Right renal cortex interstitium (tissue), 3 donors: ENCODE data around the gene CELA2B. TPM values are rescaled to one million over a fixed set of nuclear protein-coding genes. Genes with fewer than 3 reads are reported as not detected.

Experiments
- DNase-seq, 3 donors: peaks; one replicate each; pipeline ENCODE4 v3.0.0-alpha.2; 2013; ENCODE audit warnings: low read depth in 3 of 3, low spot score in 2 of 3
- polyA plus RNA-seq, 3 donors: library from polyadenylated mRNA; unstranded; fragments of 120-200 nt; gene quantifications; one replicate each; pipeline ENCODE4 v1.2.1, GENCODE V29; 2013; ENCODE audit not compliant: insufficient read length in 3 of 3

The CELA2B gene
- polyA plus RNA-seq, 3 donors = 0.28 to 0.42 TPM; not detected in 1

GRCh38 chr1:15524021-15524282, 48.0 kb downstream of the CELA2B start, which contains the start of gene CASP9:
Gene CASP9 (minus strand): TSS chr1:15524215. CDS start chr1:15524200, 15 bp downstream.
- no peak for DNase-seq

DNA sequence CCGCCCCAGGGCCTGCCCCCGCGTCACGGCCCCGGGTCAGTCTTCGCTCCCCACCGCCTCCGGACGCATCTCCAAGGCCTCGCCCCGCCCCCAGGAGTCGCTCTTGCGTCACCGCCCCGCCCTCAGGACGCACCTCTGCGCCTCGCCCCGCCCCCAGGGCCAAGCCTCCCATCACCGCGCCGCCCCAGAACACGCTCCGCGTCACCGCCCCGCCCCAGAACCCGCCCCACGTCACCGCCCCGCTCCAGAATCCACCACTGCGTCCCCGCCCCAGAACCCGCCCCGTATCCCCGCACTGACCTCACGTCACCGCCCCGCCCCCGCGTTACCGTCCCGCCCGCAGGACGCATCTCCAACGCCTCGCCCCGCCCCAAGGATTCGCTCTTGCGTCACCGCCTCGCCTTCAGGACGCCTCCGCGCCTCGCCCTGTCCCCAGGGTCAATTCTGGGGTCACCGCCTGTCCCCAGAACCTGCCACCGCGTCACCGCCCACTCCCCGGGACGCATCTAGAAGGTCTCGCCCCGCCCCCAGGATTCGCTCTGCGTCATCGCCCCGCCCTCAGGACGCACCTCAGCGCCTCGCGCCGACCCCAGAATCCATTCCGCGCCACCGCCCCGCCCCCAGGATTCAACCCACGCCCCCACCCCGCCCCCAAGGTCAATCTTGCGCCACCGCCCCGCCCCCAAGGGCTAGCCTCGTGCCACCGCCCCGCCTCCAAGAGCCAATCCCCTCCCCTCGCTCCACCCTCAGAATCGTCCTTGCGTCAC, 48.6 kb downstream of the CELA2B start:
- peak; percentile 88 to 97 (median 95) for DNase-seq

GRCh38 chr1:15525050-15526020, 49.4 kb downstream of the CELA2B start:
- DNase-seq = peak in 1 of 3 donors; percentile 51

GRCh38 chr1:15526021-15526489, 50.2 kb downstream of the CELA2B start:
- no peak for DNase-seq

- DNase-seq = peak; percentile 100
Observed at GRCh38 chr1:15526490-15527339, 50.8 kb downstream of the CELA2B start, which contains the start of gene DNAJC16. Gene DNAJC16 (plus strand): TSS chr1:15526848. CDS start chr1:15529106, 2,258 bp downstream.

- no peak for DNase-seq
Observed at GRCh38 chr1:15531003-15531402, 55.1 kb downstream of the CELA2B start.

- no peak for DNase-seq
Observed at GRCh38 chr1:15531682-15532081, 55.8 kb downstream of the CELA2B start.

GRCh38 chr1:15538771-15539170, 62.9 kb downstream of the CELA2B start:
- no peak for DNase-seq

GRCh38 chr1:15540186-15540585, 64.3 kb downstream of the CELA2B start:
- no peak for DNase-seq

Other genes starting within 250 kb of the CELA2B start
- 1 to 10 TPM; 2.4 to 3.6 (median 3.2) TPM for gene FHAD1, start 228.9 kb upstream of the CELA2B start, polyA plus RNA-seq
- 10 to 100 TPM in 2 of 3 donors, 1 to 10 TPM in 1; 8.2 to 11.9 (median 10.8) TPM for gene EFHD2, start 66.2 kb upstream of the CELA2B start, polyA plus RNA-seq
- under 1 TPM in 1 of 3 donors, not detected in 2; 0.08 TPM for gene CTRC, start 37.7 kb upstream of the CELA2B start, polyA plus RNA-seq
- under 1 TPM in 2 of 3 donors, not detected in 1; 0.31 to 0.35 TPM for gene CELA2A, start 19.4 kb upstream of the CELA2B start, polyA plus RNA-seq
- 10 to 100 TPM; 22.6 to 26.9 (median 25.8) TPM for gene CASP9, start 48.1 kb downstream of the CELA2B start, polyA plus RNA-seq
- 10 to 100 TPM; 30.1 to 34.0 (median 32.1) TPM for gene DNAJC16, start 50.7 kb downstream of the CELA2B start, polyA plus RNA-seq
- gene AGMAT, start 108.9 kb downstream of the CELA2B start, polyA plus RNA-seq = 10 to 100 TPM; 25.2 to 37.8 (median 35.5) TPM
- gene DDI2, start 141.4 kb downstream of the CELA2B start, polyA plus RNA-seq = 10 to 100 TPM; 18.2 to 18.8 (median 18.3) TPM
- 10 to 100 TPM; 37.9 to 46.7 (median 43.0) TPM for gene PLEKHM2, start 208.2 kb downstream of the CELA2B start, polyA plus RNA-seq